ENCODE data around the gene RAB27A.
"Not testable (repeated sequence)": the region's sequence is repeated elsewhere in the genome, so short reads cannot be mapped to it uniquely, and the experiment has no call there.

The RAB27A gene

GRCh38 chr15:55281517-55282228, 7.9 kb downstream of the RAB27A start:
- DNase-seq: peak; percentile 34

DNA sequence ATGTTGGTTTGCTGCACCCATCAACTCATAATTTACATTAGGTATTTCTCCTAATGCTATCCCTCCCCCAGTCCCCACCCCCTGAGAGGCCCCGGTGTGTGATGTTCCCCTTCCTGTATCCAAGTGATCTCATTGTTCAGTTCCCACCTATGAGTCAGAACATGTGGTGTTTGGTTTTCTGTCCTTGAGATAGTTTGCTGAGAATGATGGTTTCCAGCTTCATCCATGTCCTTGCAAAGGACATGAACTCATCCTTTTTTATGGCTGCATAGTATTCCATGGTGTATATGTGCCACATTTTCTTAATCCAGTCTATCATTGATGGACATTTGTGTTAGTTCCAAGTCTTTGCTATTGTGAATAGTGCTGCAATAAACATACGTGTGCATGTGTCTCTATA, 9.0 kb downstream of the RAB27A start:
- DNase-seq: not testable (repeated sequence)

DNA sequence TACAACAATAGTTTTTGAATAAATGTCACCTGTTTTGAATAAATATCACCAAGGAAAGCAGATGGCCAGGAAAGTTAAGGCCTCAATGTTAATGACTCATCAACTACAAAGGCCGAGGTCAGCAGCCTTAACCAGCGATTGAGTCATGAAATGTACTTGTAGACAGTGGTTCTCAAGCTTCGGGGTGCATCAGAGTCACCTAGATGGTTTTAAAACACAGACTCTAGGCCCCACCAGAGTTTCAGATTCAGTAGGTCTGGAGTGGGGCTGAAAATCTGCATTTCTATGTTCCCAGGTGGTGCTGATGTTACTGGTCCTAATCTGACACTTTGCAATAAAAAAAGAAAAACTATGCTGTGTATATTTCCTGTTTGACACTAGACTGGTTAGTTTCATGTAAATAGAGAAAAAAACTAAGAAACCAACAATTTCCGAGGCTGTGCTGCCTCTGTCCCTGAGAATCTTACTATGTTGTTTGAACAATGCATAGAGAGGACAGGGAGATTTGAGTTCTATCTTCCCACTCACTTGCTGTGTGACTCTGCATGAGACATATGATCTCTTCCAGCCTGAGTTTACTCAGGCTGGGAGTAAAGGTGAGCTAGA, 9.8 kb downstream of the RAB27A start:
- DNase-seq: peak; percentile 84

DNA sequence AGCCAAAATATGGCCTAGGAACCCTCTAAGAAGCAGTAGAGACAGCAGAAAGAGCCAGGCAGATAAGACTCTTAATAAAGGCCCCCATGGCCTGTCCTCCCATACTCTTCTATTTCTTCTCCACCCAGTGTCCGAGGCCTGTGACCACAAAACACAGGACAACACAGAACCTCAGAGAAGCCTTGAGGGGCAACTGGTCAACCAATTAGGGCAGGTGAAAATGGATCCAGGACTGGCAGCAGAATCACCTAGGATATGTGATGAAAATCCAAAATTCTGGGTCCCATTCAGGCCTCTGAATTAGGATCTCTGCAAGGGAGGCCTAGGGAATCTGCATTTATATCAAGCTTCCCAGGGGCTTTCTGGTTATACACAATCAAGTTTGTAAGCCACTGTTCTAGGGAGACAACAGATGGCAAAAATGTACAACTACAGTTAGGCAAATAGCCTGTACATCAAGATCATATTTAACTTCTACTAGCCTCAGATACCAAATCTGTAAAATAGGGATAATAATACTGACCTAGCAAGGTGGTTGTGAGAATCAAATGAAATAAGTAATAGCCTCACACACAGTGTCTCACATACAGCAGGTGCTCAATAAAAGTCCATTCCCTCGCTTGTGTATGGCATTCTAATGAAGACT, 10.4 kb downstream of the RAB27A start:
- no peak for DNase-seq

- no peak for DNase-seq
Measured at GRCh38 chr15:55277715-55278114, 11.9 kb downstream of the RAB27A start.

- peak; percentile 96 for DNase-seq
Measured at GRCh38 chr15:55277116-55277564, 12.5 kb downstream of the RAB27A start.

GRCh38 chr15:55276324-55276723, 13.3 kb downstream of the RAB27A start:
- DNase-seq: no peak

DNA sequence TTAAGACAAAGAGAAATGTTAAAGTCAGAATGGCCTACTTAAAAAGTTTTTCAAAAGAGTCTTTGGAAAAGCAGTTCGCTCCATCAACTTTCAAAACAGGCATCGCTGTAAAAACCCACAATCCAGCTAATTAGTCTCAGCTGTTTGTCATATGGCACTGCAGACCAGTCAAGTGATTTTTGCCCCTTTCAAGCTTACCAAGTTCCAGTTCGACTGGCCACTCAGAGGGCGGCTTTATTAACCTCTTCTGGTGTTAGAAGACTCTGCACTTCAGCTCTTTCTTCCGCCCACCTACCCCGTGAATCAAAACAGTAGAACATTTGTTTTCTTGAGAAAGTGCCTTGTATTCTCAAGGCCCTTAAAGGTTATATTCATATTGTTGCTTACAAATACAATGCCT, 19.3 kb downstream of the RAB27A start:
- no peak for DNase-seq

- DNase-seq: no peak
Measured at GRCh38 chr15:55268176-55268695, 21.4 kb downstream of the RAB27A start.

DNA sequence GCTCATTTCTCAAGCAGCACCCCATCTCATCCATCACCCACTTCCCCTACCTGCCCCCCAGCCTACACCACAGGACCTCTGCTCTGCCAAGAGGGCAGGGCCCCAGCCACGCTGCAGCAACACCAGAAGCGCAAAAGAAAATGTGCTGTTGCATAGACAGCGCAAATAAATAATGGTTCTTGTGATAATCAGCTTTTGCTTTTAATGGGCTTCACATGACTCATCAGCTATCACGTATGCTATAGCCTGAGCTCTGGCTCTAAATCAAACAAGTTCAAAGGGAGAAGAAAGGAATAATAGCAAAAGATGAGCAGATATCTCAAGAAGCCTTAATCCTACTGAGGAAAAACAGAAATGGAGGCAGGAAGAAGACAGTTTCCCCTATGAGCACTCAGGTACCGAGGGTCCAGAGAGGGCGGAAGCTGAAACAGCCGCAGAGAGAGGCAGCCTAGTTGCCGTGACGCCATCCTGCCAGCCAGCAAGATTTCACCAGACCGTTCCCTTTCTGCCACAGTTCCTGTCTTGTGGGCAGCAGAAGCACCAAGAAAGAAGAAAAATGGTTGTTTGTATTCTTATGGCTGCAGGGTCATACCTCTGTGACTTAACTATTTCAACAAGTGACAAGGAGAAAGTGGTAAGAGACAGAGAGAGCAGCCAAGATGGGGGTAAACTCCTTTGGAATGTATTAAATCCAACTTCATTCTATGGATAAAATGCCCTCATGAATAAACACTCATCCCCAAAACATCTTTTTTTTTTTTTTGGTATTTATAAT, 22.0 kb downstream of the RAB27A start:
- DNase-seq: peak; percentile 79

DNA sequence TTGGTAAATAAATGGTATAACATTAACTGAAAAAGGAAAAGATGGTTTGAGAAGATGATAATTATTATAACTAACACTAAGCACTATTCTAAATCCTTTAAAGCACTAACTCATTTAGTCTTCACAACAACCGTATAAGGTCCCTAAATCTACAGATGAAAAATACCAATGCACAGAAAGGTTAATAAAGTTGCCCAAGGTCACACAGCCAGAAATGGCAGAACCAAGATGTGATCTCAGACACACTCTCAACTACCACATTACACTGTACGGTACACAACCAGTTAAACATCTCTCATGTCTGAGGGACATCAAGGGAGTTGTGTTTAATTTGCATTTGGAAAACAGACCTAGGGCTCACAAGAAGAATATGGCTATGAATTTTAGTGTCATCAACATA, 23.1 kb downstream of the RAB27A start:
- no peak for DNase-seq

DNA sequence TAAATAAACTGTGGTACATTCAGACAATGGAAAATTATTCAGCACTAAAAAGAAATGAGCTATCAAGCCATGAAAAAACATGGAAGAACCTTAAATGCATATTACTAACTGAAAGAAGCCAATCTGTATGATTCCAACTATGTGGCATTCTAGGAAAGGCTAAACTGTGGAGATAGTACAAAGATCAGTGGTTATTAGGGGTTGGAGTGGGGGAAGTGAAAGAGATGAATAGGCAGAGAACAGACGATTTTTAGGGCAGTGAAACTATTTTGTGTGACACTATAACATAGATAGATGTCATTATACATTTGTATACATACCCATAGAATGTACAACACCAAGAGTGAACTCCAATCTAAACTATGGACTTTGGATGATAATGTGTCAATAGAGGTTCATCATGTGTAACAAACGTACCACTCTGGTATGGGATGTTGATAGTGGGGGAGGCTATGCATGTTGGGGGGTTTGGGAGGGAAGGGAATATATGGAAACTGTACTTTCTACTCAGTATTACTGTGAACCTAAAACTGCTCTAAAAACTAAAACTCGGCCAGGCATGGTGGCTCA, 29.0 kb downstream of the RAB27A start:
- peak; percentile 81 for DNase-seq

GRCh38 chr15:55257938-55258337, 31.7 kb downstream of the RAB27A start:
- no peak for DNase-seq

- DNase-seq: no peak
Measured at GRCh38 chr15:55257012-55257670, 32.5 kb downstream of the RAB27A start.

- DNase-seq: peak; percentile 24
Measured at GRCh38 chr15:55256281-55257011, 33.2 kb downstream of the RAB27A start.

DNA sequence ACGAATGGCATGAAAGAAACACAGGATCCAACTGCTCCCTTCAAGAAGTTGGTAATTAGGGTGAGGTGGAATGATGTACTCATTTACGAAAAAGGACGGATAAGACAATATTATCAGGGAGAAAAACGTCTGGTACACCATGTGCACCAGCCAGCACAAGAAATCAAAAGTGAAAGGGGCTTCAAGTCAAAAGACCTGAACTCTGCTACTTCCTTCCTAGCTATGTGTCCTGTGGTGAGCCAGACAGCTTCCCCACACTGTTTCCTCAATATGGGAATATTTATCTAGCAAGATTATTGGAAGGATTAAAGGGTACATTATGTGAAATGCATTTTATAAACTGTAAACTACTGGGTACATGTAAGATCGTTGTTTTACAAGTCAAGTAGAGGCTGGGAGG, 33.9 kb downstream of the RAB27A start:
- peak; percentile 37 for DNase-seq

GRCh38 chr15:55254916-55255679, 34.5 kb downstream of the RAB27A start:
- peak; percentile 72 for DNase-seq

- DNase-seq: peak; percentile 79
Measured at GRCh38 chr15:55253580-55253979, 36.0 kb downstream of the RAB27A start.

GRCh38 chr15:55252201-55252600, 37.4 kb downstream of the RAB27A start:
- not testable (repeated sequence) for DNase-seq

- DNase-seq: peak; percentile 78
Measured at GRCh38 chr15:55250941-55251340, 38.7 kb downstream of the RAB27A start.

DNA sequence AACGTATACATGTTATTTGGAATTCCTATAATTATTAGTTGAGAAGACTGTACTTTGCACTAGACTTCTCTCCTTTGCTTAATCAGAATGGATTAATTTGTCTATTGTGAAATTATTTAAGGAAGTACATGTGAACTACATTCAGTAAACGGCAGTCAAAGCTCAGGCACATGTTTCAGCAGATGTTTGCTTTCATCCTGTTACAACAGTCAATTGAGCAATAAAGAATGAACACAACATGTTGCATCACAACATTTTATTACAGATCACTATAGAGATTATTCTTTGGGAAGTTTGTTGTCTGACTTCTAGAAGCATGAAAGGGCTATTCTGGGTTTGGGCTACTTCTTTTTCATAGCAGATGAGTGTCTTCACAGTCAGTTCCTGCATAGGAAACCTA, 39.2 kb downstream of the RAB27A start:
- DNase-seq: peak; percentile 98

Data from MV-4-11 (cell line).